GM19025 (cell line): ENCODE results near the gene TRAF3.

Source experiments
- ATAC-seq: cut with Tn5 transposase; IDR thresholded peaks from one replicate; pipeline ENCODE4 v1.9.1; 2021; ENCODE audit warnings: mild to moderate bottlenecking, low read depth, moderate library complexity; ENCODE audit not compliant: unreplicated experiment

Gene TRAF3

GRCh38 chr14:102775855-102776760 is 1.1 kb upstream of the TRAF3 start:
- ATAC-seq, result no peak

DNA sequence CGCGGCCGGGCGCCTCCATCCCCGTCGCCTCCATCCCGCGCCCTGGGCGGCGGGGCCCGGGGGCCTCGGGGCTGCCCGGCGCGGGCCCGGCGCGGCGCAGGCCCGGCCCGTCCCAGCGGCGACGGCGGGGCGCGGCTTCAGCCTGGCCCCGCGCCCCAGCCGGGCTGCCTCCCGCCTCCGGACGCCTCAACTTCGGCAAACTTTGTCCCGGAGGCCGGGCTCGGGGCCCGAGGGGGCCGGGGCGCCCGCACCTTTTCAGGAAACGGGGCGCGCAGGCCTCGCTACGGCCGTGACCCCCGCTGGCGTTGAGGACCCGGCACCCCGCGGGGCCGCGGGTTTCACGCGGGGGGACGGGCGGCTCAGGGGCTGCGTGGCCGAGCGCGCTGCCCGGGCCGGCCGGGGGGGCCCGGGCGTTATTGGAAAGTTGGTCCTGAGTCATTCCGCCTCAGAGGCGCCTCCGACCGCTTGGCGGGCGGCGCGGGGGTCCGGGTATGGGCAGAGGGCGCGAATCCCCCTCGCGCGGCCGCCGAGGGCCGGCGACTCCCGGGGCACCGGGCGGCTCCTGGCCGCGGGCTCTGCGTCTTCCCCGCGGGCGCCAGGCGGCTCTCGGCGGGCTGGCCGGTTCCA is 575 bp downstream of the TRAF3 start:
- ATAC-seq, result peak; percentile 22

DNA sequence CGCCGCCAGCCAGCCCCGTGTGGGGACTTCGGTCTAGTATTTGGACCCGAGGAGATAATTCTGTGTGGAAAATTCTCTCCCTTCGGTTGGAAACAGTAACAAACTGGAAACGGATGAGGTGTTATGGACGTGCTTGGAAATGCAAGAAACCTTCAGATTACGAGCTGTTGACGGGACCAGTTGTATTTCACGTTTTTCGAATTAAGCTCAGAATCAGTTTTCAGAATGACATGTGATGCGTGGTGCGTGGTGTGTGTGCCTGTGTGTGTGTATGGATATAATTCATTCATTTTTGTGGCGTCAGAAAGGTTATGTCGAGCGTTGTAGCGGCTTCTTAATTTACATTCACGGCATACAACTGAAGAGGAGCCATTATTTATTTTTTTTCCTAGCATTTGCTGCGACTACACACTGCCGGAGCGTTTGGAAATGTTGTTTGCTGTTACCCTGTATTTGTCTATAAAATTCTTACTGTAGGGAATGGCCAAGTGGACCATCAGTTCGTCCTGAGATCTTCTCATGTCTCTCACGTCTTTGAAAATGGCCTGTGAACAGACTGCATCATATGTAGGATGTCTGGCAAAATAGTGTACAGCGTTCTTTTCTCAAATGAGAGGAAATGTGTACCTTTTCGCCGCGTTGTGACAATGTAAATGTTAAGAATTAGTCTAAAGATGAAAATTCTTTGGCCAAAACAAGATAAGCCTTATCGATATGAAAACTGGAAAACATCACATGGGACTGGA is 1.3 kb downstream of the TRAF3 start:
- ATAC-seq, result no peak

GRCh38 chr14:102779084-102779462 is 1.8 kb downstream of the TRAF3 start:
- ATAC-seq, result no peak

GRCh38 chr14:102779574-102780315 is 2.5 kb downstream of the TRAF3 start:
- no peak for ATAC-seq

DNA sequence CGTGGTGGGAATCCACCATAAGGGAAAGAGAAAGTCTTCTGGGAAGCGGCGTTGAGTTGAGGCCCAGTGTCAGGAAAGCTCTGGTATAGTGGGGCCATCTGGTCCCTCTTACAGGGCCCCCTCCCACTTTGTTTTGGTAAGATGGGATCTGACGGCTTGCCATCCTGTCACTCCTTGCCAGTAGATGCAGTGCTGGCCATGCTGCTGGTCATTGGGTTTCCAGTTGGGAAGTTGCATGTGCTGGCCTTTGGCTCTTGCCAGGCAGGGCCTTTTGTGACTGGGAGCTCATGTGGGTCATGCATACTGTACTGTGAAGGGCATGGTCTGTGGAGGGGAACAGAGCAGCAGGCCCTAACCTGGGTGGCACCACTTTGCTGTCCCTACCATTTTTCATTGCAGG is 3.8 kb downstream of the TRAF3 start:
- ATAC-seq, result no peak

- no peak for ATAC-seq
These were observed 5.7 kb downstream of the TRAF3 start for GRCh38 chr14:102782974-102783373.

DNA sequence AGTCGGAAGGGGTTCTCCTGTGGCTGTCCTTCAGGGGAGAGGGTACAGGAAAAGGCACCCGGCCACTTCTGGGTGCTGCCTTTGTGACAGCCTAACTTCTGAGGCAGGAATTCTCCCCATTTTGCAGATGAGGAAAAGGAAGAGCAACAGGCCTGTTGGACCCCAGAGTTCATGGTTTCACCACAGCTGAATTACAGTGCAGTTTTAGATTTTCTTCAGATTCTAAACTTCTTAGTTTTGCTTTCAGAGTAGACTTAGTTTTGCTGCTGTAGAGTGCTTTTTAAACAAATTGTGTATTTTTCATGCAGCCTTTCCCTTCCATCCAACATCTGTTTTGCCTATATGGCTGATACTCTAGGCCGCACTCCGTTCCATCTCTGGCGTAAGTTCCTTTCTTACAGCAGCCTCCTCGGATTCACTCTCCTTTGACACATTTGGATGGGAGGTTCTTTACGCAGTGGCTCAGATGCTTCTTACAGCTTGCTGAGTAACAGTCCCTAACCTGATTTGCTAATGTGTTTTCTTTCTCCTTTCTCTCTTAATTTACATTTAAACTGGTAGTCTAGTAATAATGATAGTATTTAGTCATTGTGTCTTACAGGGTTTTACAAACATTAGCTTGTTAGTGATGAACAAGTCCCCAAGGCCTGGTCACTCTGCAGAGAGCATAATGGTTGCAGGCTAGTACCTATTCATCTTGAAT is 7.8 kb downstream of the TRAF3 start:
- no peak for ATAC-seq

- no peak for ATAC-seq
These were observed 8.3 kb downstream of the TRAF3 start for GRCh38 chr14:102785595-102785963.

GRCh38 chr14:102786768-102787167 is 9.5 kb downstream of the TRAF3 start:
- no peak for ATAC-seq

DNA sequence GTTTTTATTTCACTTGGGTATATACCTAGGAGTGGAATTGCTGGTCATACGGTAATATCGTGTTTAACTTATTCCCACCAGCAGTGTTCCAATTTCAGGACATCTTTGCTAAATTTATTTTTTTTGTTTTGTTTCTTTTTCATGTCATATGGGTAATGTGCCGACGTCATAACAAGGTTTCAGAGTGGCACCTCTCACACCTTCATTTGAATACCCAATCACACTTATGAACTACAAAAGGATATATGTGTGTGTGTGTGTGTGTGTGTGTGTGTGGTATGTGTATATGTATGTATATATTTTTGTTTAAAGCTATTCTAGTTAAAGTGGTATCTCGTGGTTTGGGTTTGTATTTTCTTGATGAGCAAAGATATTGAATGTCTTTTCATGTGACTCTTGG is 12.1 kb downstream of the TRAF3 start:
- no peak for ATAC-seq

DNA sequence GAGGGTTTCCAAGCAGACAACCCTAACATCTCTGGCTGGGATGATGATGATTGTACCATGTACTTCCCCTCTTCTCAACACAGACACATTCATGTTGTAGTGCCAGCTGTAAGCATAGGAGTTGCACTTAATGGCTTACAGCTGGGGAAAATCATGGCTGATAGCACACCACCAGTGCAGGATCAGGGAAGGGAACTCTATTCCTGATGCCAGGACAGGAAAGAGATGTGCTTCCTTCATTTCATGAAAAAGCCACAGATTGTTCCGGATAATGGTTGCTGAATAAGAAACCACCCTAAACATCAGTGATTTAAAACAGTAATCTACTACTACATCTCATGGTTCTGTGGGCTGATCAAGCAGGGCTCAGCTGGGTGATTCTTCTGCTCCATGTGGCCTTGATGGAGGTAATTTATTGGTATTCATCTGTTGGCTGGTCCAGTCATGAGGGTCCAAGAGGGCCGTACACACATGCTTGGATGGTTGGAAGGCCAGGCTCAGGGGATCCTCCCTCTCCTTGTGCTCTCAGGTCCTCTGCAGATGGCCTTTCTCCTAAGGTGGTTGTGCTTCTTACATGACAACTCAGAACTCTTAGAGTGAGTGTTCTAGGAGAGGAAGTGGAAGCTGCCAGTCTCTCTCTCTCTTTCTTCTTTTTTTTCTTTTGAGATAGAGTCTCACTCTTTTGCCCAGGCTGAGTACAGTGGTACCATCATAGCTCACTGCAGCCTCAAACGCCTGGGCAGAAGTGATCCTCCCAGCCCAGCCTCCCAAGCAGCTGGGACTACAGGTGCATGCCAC is 16.5 kb downstream of the TRAF3 start:
- no peak for ATAC-seq

DNA sequence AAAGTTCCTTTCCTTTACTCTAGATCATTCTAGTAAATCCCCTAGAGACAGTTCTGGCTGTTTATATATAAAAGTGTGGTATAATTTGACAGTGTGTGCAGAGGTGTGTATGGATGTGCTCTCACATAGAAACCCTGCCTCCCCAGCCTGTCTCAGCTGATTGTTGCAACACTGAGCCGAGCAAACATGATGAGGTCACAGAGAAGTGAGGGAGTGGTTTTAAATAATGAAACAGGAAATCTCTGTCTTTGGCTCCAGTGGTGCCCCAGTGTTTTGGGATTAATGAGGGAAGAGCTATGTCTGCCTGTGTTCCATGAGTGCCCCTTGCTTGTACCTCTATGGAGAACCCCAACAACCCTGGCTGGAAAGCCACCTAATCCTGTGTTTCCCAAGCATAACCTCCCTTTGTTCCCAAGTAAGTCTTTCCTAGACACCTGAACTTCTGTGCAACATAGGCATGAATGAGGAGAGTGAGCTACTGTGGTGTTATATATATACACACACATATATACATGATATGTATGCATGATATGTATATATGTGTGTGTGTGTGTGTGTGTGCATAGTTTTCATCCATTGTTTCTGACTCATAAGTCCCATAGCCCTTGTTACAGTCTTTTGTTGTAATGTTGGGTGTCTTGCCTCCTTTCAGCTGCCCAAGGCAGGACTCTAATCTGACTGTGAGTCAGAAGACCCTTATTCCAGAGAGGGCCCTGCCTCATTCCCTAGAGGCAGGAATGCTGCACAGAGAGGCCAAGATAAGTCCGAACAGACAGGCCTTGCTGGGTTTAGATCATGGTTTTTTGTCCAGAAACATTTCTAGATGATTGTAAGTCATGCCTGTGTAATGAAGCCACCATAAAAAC is 18.0 kb downstream of the TRAF3 start:
- ATAC-seq, result no peak

DNA sequence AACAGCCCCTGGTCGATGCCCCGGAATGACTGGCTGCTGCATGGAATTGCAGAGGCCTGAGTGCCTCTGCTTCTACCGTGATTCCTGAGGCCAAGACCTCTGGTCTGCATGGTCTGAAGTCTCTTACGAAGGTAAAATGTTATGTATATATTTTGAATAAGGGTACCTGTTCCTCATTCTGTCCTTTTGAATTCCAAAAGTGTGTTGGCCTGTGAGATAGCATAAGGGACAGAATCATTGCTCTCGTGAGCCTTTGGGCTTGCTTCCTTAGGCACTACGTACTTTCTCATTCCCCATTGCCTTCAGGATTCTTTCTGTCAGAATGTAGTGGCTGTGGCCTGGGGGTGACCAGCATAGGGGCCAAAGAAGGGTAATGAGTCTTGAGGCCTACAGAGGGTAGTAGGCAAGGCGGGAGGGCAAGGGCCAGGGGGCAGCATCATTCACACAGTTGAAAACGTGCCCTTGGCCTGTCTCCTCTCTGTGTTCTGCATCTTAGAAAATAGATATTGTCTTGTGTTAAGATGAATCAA is 19.5 kb downstream of the TRAF3 start:
- ATAC-seq, result no peak

DNA sequence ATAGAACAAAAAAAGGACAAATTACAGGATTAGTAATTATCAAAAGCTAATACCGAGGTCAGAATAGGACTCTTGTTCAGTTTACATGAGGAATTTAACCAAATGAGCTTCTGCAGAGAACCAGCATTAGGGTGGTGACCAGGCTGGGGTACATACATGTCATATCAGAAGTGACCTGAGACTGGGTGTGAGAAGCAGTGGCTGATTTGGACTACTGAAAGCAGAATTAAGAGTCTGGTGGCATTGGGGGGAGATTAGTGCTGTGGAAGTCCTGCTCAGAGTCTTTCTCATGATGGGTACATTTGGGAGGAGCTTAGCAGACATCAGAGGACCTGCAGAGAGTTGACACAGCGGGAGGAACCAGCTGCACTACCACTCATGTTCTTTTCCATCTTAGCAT is 21.7 kb downstream of the TRAF3 start:
- no peak for ATAC-seq

- ATAC-seq, result no peak
These were observed 22.7 kb downstream of the TRAF3 start for GRCh38 chr14:102799684-102800562.

DNA sequence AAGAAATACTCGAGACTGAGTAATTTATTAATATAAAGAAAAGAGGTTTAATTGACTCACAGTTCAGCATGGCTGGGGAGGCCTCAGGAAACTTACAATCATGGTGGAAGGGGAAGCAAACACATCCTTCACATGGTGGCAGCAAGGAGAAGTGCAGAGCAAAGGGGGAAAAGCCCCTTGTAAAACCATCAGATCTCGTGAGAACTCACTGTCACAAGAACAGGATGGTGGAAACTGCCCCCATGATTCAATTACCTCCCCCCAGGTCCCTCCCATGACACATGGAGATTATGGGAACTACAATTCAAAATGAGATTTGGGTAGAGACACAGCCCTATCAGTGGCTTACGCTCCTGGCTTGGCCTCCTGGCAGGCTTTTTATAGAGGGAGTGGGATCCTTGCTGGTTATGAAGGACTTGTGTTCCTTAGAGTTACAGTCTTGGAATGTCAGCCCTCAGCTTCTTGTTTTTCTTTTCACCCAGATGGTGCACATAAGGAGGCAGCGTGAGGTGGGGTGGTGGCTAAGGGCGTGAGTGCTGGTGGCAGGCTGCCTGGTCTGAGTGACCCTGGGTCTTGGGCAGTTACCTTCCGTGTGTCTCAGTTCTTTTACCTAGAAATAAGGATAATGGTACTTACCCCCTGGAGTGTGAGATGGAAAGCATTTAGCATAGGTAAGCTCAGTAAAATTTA is 25.7 kb downstream of the TRAF3 start:
- ATAC-seq, result no peak
